ENCODE data around the gene LSAMP. TPM values are rescaled to one million over a fixed set of nuclear protein-coding genes. Genes with fewer than 3 reads are reported as not detected.
A peak's percentile ranks its signal among the peaks of the same experiment; 100 is the strongest.

The LSAMP gene
- total and polyA plus RNA-seq, 2 of the 13 experiments (the other 11 are each of a cell fraction or from before 2014, with no cell fraction given) = not detected

GRCh38 chr3:115843206-115843605, 602.1 kb downstream of the LSAMP start (continued):
- TF ChIP-seq ZBTB34 (CRISPR knock-in tag; IDR thresholded peaks at IDR 0.05) = no peak
- TF ChIP-seq ZNF75D (CRISPR knock-in tag; IDR thresholded peaks at IDR 0.05; ENCODE audit: borderline replicate concordance) = no peak
- TF ChIP-seq CREB1 (IDR thresholded peaks at IDR 0.05) = peak; percentile 45; the same call in 1 of the 2 replicates
- no peak; the same call in 1 of the 2 replicates for TF ChIP-seq CREB1 (CRISPR knock-in tag; IDR thresholded peaks at IDR 0.05)
- TF ChIP-seq FOXA1 (IDR thresholded peaks at IDR 0.05) = peak; percentile 58; the same call in 1 of the 2 replicates
- peak; percentile 95 for TF ChIP-seq FOXA1 (CRISPR knock-in tag; IDR thresholded peaks at IDR 0.05)
- TF ChIP-seq PRDM4 (CRISPR knock-in tag; IDR thresholded peaks at IDR 0.05; ENCODE audit: borderline replicate concordance) = no peak
- no peak for TF ChIP-seq ZNF704 (CRISPR knock-in tag; IDR thresholded peaks at IDR 0.05; ENCODE audit: borderline replicate concordance)
- no peak for TF ChIP-seq ZBTB44 (CRISPR knock-in tag; IDR thresholded peaks at IDR 0.05)
- no peak for TF ChIP-seq ZNF616 (CRISPR knock-in tag; IDR thresholded peaks at IDR 0.05; ENCODE audit: low read depth)
- peak; percentile 45 for TF ChIP-seq MAFF (IDR thresholded peaks at IDR 0.05; ENCODE audit: low read depth, low read length)
- TF ChIP-seq AHR (CRISPR knock-in tag; IDR thresholded peaks at IDR 0.05) = no peak
- TF ChIP-seq ZNF180 (CRISPR knock-in tag; IDR thresholded peaks at IDR 0.05; ENCODE audit: borderline replicate concordance, low read depth) = no peak
- no peak for TF ChIP-seq NCOA1 (CRISPR knock-in tag; IDR thresholded peaks at IDR 0.05)
- no peak for TF ChIP-seq KDM5A (IDR thresholded peaks at IDR 0.05; ENCODE audit: borderline replicate concordance, low read length)
- 0 out of 2 replicates have a peak, but pooled peaks have one; percentile 54 for TF ChIP-seq HMG20B (CRISPR knock-in tag; conservative IDR thresholded peaks at IDR 0.05)
- TF ChIP-seq SMARCC2 (IDR thresholded peaks at IDR 0.05) = no peak
- TF ChIP-seq ZNF784 (CRISPR knock-in tag; IDR thresholded peaks at IDR 0.05; ENCODE audit: borderline replicate concordance) = no peak
- TF ChIP-seq CBX5 (CRISPR knock-in tag; IDR thresholded peaks at IDR 0.05; ENCODE audit: borderline replicate concordance) = 0 out of 2 replicates have a peak, but pooled peaks have one; percentile 66

Data from HepG2 (cell line).